ENCODE data around the gene ORM1.

GRCh38 chr9:114327749-114328148, 4.9 kb downstream of the ORM1 start:
- no peak for TF ChIP-seq CTCF (IDR thresholded peaks at IDR 0.05)
- no peak for TF ChIP-seq POLR2A (IDR thresholded peaks at IDR 0.05)
